ENCODE measurements around the gene ANKRD31.
"Not testable (repeated sequence)": the region's sequence is repeated elsewhere in the genome, so short reads cannot be mapped to it uniquely, and the experiment has no call there.

The ANKRD31 gene

GRCh38 chr5:75152860-75153259 lies 83.8 kb downstream of the ANKRD31 start:
- no peak for DNase-seq (ENCODE audit: low read depth)
- no peak for TF ChIP-seq CTCF (IDR thresholded peaks at IDR 0.05; ENCODE audit: low read depth, low read length, missing control alignments)
- no peak overlapping the region for H3K4me3 ChIP-seq (ENCODE audit: low read depth, low read length)

DNA sequence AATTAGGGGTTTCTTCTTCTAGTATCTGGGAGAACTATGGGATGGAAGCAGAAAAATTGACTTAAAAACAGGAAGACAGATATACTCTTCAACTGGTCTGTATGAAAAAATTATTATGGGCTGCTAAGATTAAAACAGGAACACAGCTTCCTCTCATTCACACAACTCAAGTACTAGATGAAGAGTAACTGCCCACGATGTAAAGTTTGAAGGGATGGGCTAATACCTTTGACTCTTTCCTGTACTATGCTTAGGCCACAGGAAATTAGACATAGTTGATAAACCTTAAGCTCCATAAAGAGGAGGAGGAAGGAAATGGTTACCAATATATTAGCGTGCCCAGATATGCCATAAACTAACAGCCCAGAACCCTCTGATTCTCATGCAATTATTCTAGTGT lies 88.6 kb downstream of the ANKRD31 start:
- TF ChIP-seq CTCF (IDR thresholded peaks at IDR 0.05; ENCODE audit: low read depth, low read length, missing control alignments) = no peak
- no peak for DNase-seq (ENCODE audit: low read depth)
- H3K4me3 ChIP-seq (ENCODE audit: low read depth, low read length) = no peak overlapping the region

GRCh38 chr5:75142566-75143136 lies 94.0 kb downstream of the ANKRD31 start:
- no peak for DNase-seq (ENCODE audit: low read depth)
- no peak overlapping the region for H3K4me3 ChIP-seq (ENCODE audit: low read depth, low read length)
- no peak for TF ChIP-seq CTCF (IDR thresholded peaks at IDR 0.05; ENCODE audit: low read depth, low read length, missing control alignments)

DNA sequence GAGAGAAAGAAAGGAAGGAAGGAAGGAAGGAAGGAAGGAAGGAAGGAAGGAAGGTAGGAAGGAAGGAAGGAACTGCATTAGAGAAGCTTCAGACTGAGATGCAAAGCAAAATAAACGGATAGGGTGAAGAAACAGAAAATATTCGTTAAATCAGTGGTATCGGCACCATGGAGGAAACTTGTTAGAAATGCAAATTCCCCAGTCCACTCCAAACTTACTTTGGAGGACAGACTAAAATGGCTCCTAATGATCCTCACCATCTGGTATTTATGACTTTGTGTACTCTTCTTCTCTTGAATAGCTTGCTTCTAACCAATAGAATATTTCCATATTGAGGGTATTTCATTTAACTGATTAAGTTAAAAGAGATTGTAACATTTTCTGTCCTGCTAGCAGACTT lies 96.4 kb downstream of the ANKRD31 start:
- no peak overlapping the region for H3K4me3 ChIP-seq (ENCODE audit: low read depth, low read length)
- DNase-seq (ENCODE audit: low read depth) = no peak
- TF ChIP-seq CTCF (IDR thresholded peaks at IDR 0.05; ENCODE audit: low read depth, low read length, missing control alignments) = no peak

DNA sequence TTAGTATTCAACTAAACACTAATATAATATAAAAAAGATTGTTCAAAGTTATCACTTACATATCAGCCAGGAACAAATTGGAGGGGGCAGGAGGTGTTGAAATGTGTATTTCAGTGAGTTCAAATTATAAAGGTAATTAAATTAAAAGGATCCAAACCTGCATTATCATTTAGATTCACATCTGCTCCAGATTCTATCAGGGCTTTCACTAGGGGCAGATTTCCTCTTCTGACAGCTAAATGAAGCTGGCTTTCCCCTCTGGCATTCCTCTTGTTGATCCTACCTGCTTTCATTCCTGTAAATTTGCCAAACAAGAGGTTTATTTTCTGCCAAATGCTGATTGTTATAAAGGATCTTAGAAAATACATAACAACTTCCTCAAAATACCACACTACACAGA lies 98.0 kb downstream of the ANKRD31 start:
- no peak overlapping the region for H3K4me3 ChIP-seq (ENCODE audit: low read depth, low read length)
- no peak for TF ChIP-seq CTCF (IDR thresholded peaks at IDR 0.05; ENCODE audit: low read depth, low read length, missing control alignments)
- no peak for DNase-seq (ENCODE audit: low read depth)

- no peak for TF ChIP-seq CTCF (IDR thresholded peaks at IDR 0.05; ENCODE audit: low read depth, low read length, missing control alignments)
- no peak overlapping the region for H3K4me3 ChIP-seq (ENCODE audit: low read depth, low read length)
- DNase-seq (ENCODE audit: low read depth) = no peak
These were observed 105.8 kb downstream of the ANKRD31 start for GRCh38 chr5:75130818-75131349.

DNA sequence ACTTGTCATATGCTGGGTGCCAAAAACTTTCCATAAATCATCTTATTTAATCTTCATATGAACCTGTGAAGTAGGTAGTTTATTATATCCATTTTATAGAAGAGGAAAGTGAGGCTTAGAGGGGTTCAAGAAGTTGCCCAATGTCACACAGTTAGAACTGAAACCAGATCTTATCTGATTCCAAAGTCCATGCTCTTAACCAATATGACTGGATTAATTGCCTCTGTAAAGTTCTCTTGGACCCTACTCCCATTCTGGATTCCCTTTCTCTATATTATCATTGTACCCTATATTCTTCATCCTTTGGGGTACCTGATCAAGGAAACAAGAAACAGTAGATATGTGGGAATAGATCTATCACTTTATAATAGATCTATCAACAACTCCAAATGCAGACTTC lies 119.8 kb downstream of the ANKRD31 start:
- no peak for TF ChIP-seq CTCF (IDR thresholded peaks at IDR 0.05; ENCODE audit: low read depth, low read length, missing control alignments)
- no peak for DNase-seq (ENCODE audit: low read depth)
- H3K4me3 ChIP-seq (ENCODE audit: low read depth, low read length) = no peak overlapping the region

GRCh38 chr5:75114311-75114710 lies 122.4 kb downstream of the ANKRD31 start:
- not testable (repeated sequence) for DNase-seq (ENCODE audit: low read depth); H3K4me3 ChIP-seq (ENCODE audit: low read depth, low read length)
